ENCODE results near the gene WBP1. TPM values are rescaled to one million over a fixed set of nuclear protein-coding genes. Genes with fewer than 3 reads are reported as not detected.
A peak's percentile ranks its signal among the peaks of the same experiment; 100 is the strongest.

WBP1 gene
- total RNA-seq, 2 experiments from 2014 or later: 68.8 to 70.8 TPM

DNA sequence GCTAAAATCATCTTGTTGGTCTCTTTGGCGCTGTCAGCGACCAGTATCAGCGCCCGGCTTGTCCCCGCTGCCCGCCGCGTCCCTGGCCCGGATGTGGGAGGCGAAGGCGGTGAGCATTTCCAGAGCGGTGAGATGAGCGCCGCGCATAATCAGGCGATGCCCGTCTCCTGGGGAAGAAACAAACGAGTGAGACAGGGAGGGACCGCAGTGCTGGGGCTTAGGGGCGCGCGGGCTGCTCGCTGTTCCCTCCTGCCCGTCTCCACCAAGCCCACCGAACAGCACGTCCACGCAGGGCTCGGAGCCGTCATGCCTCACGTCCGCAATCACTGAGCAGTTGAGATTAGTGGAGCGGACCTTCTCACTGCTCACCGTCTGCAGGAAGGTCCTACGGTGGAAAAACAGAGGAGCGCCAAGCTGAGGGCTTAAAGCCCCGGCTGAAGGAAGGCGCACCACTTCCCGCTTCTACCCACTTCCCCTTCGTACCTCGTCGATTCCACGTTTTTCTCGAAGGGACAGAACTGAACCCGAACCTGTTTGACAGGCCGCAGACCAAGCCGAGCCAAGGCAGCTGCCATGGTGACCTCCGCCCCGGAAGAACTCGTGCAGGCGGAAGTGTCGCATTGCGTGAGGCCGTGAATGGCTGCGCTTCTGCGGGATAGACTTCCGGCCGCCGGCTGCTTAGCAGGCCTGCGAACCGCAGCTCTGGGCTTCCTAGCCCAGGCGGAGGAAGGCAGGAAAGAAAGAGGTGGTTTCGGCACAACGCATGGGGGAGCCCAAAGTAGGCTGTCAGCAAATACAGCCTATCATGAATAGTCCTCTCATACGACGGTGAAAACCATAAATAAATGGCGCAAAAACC lies 14.1 kb downstream of the WBP1 start, which contains the start of gene MRPL53:
Gene MRPL53, minus strand, starts transcription at position 595 of the 859 bp plus-strand sequence. Its CDS starts 20 bp downstream, at position 575.
- Histone ChIP-seq H3K79me2 (ENCODE audit: insufficient read depth, low read depth, low read length) (peaks cover 7% of the 10 kb centered on the region; the same call in 1 of the 2 replicates), H3K9me2 (ENCODE audit: insufficient read depth, low read length) (no peaks in the 10 kb centered on the region), H4K20me1 (ENCODE audit: insufficient read depth, low read length) (no peaks in the 10 kb centered on the region), H2AFZ (ENCODE audit: low read length) (peak within 1 kb of the TSS; percentile 75), H3K27ac (ENCODE audit: low read depth, low read length, poor library complexity, severe bottlenecking) (peak within 1 kb of the TSS; percentile 81), H3K9me3 (ENCODE audit: low read length) (no peaks in the 10 kb centered on the region), H3K4me2 (ENCODE audit: low read length) (peak within 1 kb of the TSS; percentile 89), H3K4me1 (ENCODE audit: insufficient read depth, low read length, poor library complexity, severe bottlenecking) (peaks cover 16% of the 10 kb centered on the region), H3K36me3 (ENCODE audit: insufficient read depth, low read length) (peaks cover 26% of the 10 kb centered on the region), H3K4me3 (ENCODE audit: low read depth, low read length, poor library complexity, severe bottlenecking) (peak within 1 kb of the TSS; percentile 85)
- peak; percentile 97 for DNase-seq (ENCODE audit: low spot score)
- TF ChIP-seq, protein P1, sequence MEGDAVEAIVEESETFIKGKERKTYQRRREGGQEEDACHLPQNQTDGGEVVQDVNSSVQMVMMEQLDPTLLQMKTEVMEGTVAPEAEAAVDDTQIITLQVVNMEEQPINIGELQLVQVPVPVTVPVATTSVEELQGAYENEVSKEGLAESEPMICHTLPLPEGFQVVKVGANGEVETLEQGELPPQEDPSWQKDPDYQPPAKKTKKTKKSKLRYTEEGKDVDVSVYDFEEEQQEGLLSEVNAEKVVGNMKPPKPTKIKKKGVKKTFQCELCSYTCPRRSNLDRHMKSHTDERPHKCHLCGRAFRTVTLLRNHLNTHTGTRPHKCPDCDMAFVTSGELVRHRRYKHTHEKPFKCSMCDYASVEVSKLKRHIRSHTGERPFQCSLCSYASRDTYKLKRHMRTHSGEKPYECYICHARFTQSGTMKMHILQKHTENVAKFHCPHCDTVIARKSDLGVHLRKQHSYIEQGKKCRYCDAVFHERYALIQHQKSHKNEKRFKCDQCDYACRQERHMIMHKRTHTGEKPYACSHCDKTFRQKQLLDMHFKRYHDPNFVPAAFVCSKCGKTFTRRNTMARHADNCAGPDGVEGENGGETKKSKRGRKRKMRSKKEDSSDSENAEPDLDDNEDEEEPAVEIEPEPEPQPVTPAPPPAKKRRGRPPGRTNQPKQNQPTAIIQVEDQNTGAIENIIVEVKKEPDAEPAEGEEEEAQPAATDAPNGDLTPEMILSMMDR (conservative IDR thresholded peaks at IDR 0.05; ENCODE audit: low read length): 0 out of 2 replicates have a peak, but pooled peaks have one; percentile 20
- TF ChIP-seq EZH2phosphoT487 (IDR thresholded peaks at IDR 0.05; ENCODE audit: borderline replicate concordance, low read depth, low read length): no peak
- intact Hi-C loops (cut with micrococcal nuclease; ENCODE audit: unreplicated experiment): no loop called here
- TSS peak; percentile 93 for BruUV-seq (replicated peaks)
- ChIA-PET POLR2A (interaction anchor here (1.3 to 3.2 kb wide), 5 partner anchors 11 to 60 kb away, joined by 3 to 25 read pairs (median 4); partner anchors contain the start of genes AUP1, CCDC142, HTRA2 and TTC31), CTCF (ENCODE audit: unreplicated experiment) (no interaction called here)

DNA sequence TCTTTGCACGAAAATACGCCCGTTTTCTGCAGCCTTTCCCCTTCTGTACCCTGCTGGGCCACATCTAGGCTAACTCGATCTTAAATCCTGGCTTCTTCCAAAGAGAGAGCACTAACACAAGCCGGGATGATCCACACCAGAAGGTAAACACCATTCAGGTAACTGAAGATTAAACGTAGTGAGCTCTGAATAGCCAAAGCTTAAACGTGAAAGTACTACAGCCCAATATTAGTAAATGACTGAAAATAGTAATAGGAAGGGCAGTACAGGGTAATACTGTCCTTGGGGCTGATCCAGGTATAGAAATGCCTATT lies 14.7 kb downstream of the WBP1 start:
- CTCF ChIA-PET (ENCODE audit: unreplicated experiment): interaction anchor here (0.6 kb wide), 1 partner anchor 15 kb away, joined by 6 read pairs; the partner anchor contains the start of gene WBP1
- peak overlapping the region; percentile 81 for H3K27ac ChIP-seq (ENCODE audit: low read depth, low read length, poor library complexity, severe bottlenecking)
- TF ChIP-seq, protein P1 (conservative IDR thresholded peaks at IDR 0.05; ENCODE audit: low read length): no peak
- no peak for TF ChIP-seq EZH2phosphoT487 (IDR thresholded peaks at IDR 0.05; ENCODE audit: borderline replicate concordance, low read depth, low read length)
- DNase-seq (ENCODE audit: low spot score): no peak
- intact Hi-C loops (cut with micrococcal nuclease; ENCODE audit: unreplicated experiment): no loop called here
- H3K4me3 ChIP-seq (ENCODE audit: low read depth, low read length, poor library complexity, severe bottlenecking): peak overlapping the region; percentile 85
- H3K9me2 ChIP-seq (ENCODE audit: insufficient read depth, low read length): no peaks in the 10 kb centered on the region
- H4K20me1 ChIP-seq (ENCODE audit: insufficient read depth, low read length): no peaks in the 10 kb centered on the region
- H3K4me1 ChIP-seq (ENCODE audit: insufficient read depth, low read length, poor library complexity, severe bottlenecking): peaks cover 16% of the 10 kb centered on the region
- BruUV-seq (replicated peaks): TSS peak; percentile 95
- POLR2A ChIA-PET: interaction anchor here (0.6 to 3.2 kb wide), 8 partner anchors 10 to 525 kb away, joined by 3 to 25 read pairs (median 4); partner anchors contain the start of genes AUP1, CCDC142, HTRA2 and TTC31
- peaks cover 7% of the 10 kb centered on the region; the same call in 1 of the 2 replicates for H3K79me2 ChIP-seq (ENCODE audit: insufficient read depth, low read depth, low read length)
- peak overlapping the region; percentile 89 for H3K4me2 ChIP-seq (ENCODE audit: low read length)
- peak overlapping the region; percentile 75 for H2AFZ ChIP-seq (ENCODE audit: low read length)
- no peaks in the 10 kb centered on the region for H3K9me3 ChIP-seq (ENCODE audit: low read length)
- H3K36me3 ChIP-seq (ENCODE audit: insufficient read depth, low read length): peaks cover 31% of the 10 kb centered on the region
